GM19468 (cell line): ENCODE data around the gene ACER2.
"Not testable (repeated sequence)": the region's sequence is repeated elsewhere in the genome, so short reads cannot be mapped to it uniquely, and the experiment has no call there.

Source experiments
- ATAC-seq: cut with Tn5 transposase; IDR thresholded peaks from one replicate; pipeline ENCODE4 v1.9.1; 2021; ENCODE audit warnings: mild to moderate bottlenecking, moderate library complexity, moderate number of reproducible peaks; ENCODE audit not compliant: unreplicated experiment; ENCODE audit errors: extremely low read depth

ACER2 gene

GRCh38 chr9:19408693-19409400, at the start of gene ACER2:
Gene ACER2 (plus strand): TSS chr9:19409009. CDS start chr9:19409085, 76 bp downstream.
- ATAC-seq: peak; percentile 94

GRCh38 chr9:19369107-19369506, 39.7 kb upstream of the ACER2 start:
- ATAC-seq: no peak

GRCh38 chr9:19371942-19372341, 36.9 kb upstream of the ACER2 start:
- no peak for ATAC-seq

GRCh38 chr9:19372567-19372966, 36.2 kb upstream of the ACER2 start:
- no peak for ATAC-seq

GRCh38 chr9:19373527-19373926, 35.3 kb upstream of the ACER2 start:
- ATAC-seq: no peak

GRCh38 chr9:19375538-19375937, 33.3 kb upstream of the ACER2 start:
- ATAC-seq: no peak

- ATAC-seq: no peak
Measured at GRCh38 chr9:19376931-19377330, 31.9 kb upstream of the ACER2 start.

- ATAC-seq: no peak
Measured at GRCh38 chr9:19378164-19378563, 30.6 kb upstream of the ACER2 start.

GRCh38 chr9:19378647-19379046, 30.2 kb upstream of the ACER2 start:
- no peak for ATAC-seq

GRCh38 chr9:19379283-19379682, 29.5 kb upstream of the ACER2 start:
- no peak for ATAC-seq

- ATAC-seq: peak; percentile 1
Measured at GRCh38 chr9:19379697-19380046, 29.1 kb upstream of the ACER2 start.

- ATAC-seq: no peak
Measured at GRCh38 chr9:19380826-19381075, 28.1 kb upstream of the ACER2 start.

GRCh38 chr9:19381656-19382055, 27.2 kb upstream of the ACER2 start:
- no peak for ATAC-seq

- ATAC-seq: not testable (repeated sequence)
Measured at GRCh38 chr9:19385212-19385611, 23.6 kb upstream of the ACER2 start.

GRCh38 chr9:19385786-19386501, 22.9 kb upstream of the ACER2 start:
- no peak for ATAC-seq

GRCh38 chr9:19386502-19387044, 22.2 kb upstream of the ACER2 start:
- no peak for ATAC-seq

- ATAC-seq: no peak
Measured at GRCh38 chr9:19387317-19387716, 21.5 kb upstream of the ACER2 start.

- ATAC-seq: not testable (repeated sequence)
Measured at GRCh38 chr9:19389539-19389938, 19.3 kb upstream of the ACER2 start.

- no peak for ATAC-seq
Measured at GRCh38 chr9:19397845-19398244, 11.0 kb upstream of the ACER2 start.

GRCh38 chr9:19403231-19403630, 5.6 kb upstream of the ACER2 start:
- ATAC-seq: not testable (repeated sequence)

- ATAC-seq: no peak
Measured at GRCh38 chr9:19404283-19405075, 4.3 kb upstream of the ACER2 start.
